GM21423 (cell line): Measurements from ENCODE around the gene HSPA6.
"Not testable (repeated sequence)": the region's sequence is repeated elsewhere in the genome, so short reads cannot be mapped to it uniquely, and the experiment has no call there.

Source experiments
- ATAC-seq: cut with Tn5 transposase; IDR thresholded peaks from one replicate; pipeline ENCODE4 v1.9.1; 2021; ENCODE audit warnings: mild to moderate bottlenecking, moderate library complexity; ENCODE audit not compliant: unreplicated experiment

HSPA6 gene

GRCh38 chr1:161557506-161558450, 33.4 kb downstream of the HSPA6 start:
- ATAC-seq: not testable (repeated sequence)

- ATAC-seq: not testable (repeated sequence)
Observed at GRCh38 chr1:161560960-161561715, 36.8 kb downstream of the HSPA6 start.

DNA sequence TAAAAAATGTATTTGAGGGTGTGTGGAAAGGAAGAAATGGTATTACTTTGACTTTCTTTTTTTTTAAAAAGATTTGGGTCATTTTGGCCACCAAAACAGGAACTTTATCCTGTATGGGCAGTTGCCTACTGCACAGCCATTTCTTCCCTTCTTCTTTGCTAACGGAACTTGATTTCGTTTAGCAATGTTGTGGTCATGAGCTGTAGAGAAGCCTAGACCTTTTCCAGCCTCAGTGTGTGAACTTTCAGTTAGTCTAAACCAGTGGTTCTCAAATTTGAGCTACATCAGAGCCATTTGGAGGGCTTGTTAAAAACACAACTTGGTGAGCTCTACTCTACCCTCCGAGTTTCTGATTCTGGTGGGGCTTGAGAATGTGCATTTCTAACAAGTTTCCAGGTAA, 38.1 kb downstream of the HSPA6 start:
- ATAC-seq: not testable (repeated sequence)

DNA sequence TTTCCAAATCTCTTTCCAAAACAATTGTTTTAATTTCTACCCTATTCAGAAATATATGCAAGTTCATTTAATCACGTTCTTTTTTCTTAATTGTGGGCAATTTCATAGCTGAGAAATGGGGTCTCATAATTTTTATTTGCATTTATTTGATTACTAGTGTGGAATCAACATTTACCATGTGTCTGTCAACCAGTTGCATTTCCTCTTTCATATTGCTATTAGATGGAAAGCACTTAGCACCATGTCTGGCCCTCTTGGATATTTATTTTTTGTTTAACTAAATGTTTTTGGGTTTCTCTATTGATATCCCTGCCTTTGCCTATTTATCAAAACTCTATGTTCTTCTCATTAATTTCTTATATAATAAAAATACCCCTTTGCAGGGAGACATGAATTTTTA, 39.2 kb downstream of the HSPA6 start:
- ATAC-seq: not testable (repeated sequence)

- not testable (repeated sequence) for ATAC-seq
Observed at GRCh38 chr1:161566602-161566960, 42.2 kb downstream of the HSPA6 start.

DNA sequence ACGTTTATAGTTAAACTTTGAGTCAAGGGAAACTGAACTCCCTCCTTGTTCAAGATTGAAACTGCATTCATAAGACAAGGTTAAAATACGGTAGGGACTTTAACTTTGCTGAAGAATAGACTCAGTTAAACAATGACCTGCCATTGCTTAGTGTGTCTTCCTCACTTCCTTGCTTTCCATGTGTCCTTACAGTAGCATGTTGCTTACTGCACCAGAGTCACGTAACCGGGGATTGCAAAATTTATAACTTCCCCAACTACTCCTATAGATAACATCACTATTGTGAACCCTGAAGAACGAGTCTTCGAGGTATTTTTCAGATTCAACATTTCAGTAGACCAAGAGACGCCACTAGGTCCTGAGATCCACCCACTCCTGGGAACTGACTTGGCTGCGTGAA, 47.4 kb downstream of the HSPA6 start:
- ATAC-seq: not testable (repeated sequence)
